MM.1S (cell line): ENCODE measurements around the gene CASP9.

Experiments used
- DNase-seq: peaks from one replicate; pipeline ENCODE4 v3.0.0-alpha.2; 2015
- H2AFZ ChIP-seq: fragments of 300-600 bp; sonication (generic); 2 replicates; pipeline ENCODE4 v1.6.0; 2016; ENCODE audit warnings: antibody characterized with exemption, low read length
- H3F3A ChIP-seq: fragments of 300-600 bp; sonication (generic); 2 replicates; pipeline ENCODE4 v1.6.1; 2016; ENCODE audit warnings: mild to moderate bottlenecking, antibody characterized with exemption, low read length, moderate library complexity, mixed read lengths; ENCODE audit not compliant: insufficient read depth
- H3K27ac ChIP-seq: fragments of 300-600 bp; sonication (generic); 2 replicates; pipeline ENCODE4 v1.5.1; 2016; ENCODE audit warnings: mild to moderate bottlenecking, low read length
- H3K27me3 ChIP-seq: fragments of 300-600 bp; sonication (generic); replicated peaks from 2 replicates; pipeline ENCODE4 v1.6.0; 2016; ENCODE audit warnings: low read length; ENCODE audit not compliant: insufficient read depth
- H3K36me3 ChIP-seq: fragments of 300-600 bp; sonication (generic); replicated peaks from 2 replicates; pipeline ENCODE4 v1.6.1; 2016; ENCODE audit warnings: mild to moderate bottlenecking, low read length, mixed read lengths; ENCODE audit not compliant: insufficient read depth
- H3K4me1 ChIP-seq: fragments of 300-600 bp; sonication (generic); 2 replicates; pipeline ENCODE4 v1.6.1; 2016; ENCODE audit warnings: low read length, mixed read lengths
- H3K4me2 ChIP-seq: fragments of 300-600 bp; sonication (generic); 2 replicates; pipeline ENCODE4 v1.6.0; 2016; ENCODE audit warnings: low read depth, low read length
- H3K4me3 ChIP-seq: fragments of 300-600 bp; sonication (generic); 2 replicates; pipeline ENCODE4 v1.5.1; 2016; ENCODE audit warnings: low read length, mixed read lengths
- H3K79me2 ChIP-seq: fragments of 300-600 bp; sonication (generic); 2 replicates; pipeline ENCODE4 v1.6.1; 2016; ENCODE audit warnings: mixed run types, low read length, mixed read lengths
- H3K9ac ChIP-seq: fragments of 300-600 bp; sonication (generic); 2 replicates; pipeline ENCODE4 v1.6.1; 2016; ENCODE audit warnings: low read length, mixed read lengths
- H3K9me2 ChIP-seq: fragments of 300-600 bp; sonication (generic); replicated peaks from 2 replicates; pipeline ENCODE4 v1.6.1; 2016; ENCODE audit warnings: mild to moderate bottlenecking, low read length, mixed read lengths; ENCODE audit not compliant: insufficient read depth
- H3K9me3 ChIP-seq: fragments of 300-600 bp; sonication (generic); replicated peaks from 2 replicates; pipeline ENCODE4 v1.6.1; 2016; ENCODE audit warnings: mild to moderate bottlenecking, low read length, mixed read lengths; ENCODE audit not compliant: insufficient read depth
- H4K20me1 ChIP-seq: fragments of 300-600 bp; sonication (generic); 2 replicates; pipeline ENCODE4 v1.6.1; 2016; ENCODE audit warnings: mild to moderate bottlenecking, low read length, moderate library complexity, mixed read lengths; ENCODE audit not compliant: insufficient read depth
- EZH2 ChIP-seq: fragments of 300-600 bp; sonication (generic); optimal IDR thresholded peaks from 2 replicates; pipeline ENCODE3; 2017; ENCODE audit warnings: low read depth, mild to moderate bottlenecking, antibody characterized with exemption, low read length, mixed read lengths
- EZH2phosphoT487 ChIP-seq: fragments of 300-600 bp; sonication (generic); IDR thresholded peaks from 2 replicates; pipeline ENCODE4 v1.6.1; 2018; ENCODE audit warnings: antibody characterized with exemption, low read length
- TF ChIP-seq, protein P1 (sequence below): fragments of 300-600 bp; sonication (generic); IDR thresholded peaks from 2 replicates; pipeline ENCODE4 v1.5.1; 2016; ENCODE audit warnings: antibody characterized with exemption, low read length, mixed read lengths

Gene CASP9

GRCh38 chr1:15477646-15478212, 46.3 kb downstream of the CASP9 start:
- no peaks in the 10 kb centered on the region for H3K27me3 ChIP-seq
- H3K9ac ChIP-seq, result no peak overlapping the region
- H3K79me2 ChIP-seq, result no peaks in the 10 kb centered on the region
- DNase-seq, result no peak
- H3K9me3 ChIP-seq, result no peaks in the 10 kb centered on the region
- H2AFZ ChIP-seq, result no peak overlapping the region
- no peaks in the 10 kb centered on the region for H3K9me2 ChIP-seq
- H3K27ac ChIP-seq, result no peak overlapping the region
- no peaks in the 10 kb centered on the region for H3K4me1 ChIP-seq
- no peak overlapping the region for H3K4me3 ChIP-seq
- no peaks in the 10 kb centered on the region for H4K20me1 ChIP-seq
- no peak overlapping the region for H3K4me2 ChIP-seq
- H3F3A ChIP-seq, result no peaks in the 10 kb centered on the region
- no peaks in the 10 kb centered on the region for H3K36me3 ChIP-seq
- TF ChIP-seq EZH2, result no peak
- TF ChIP-seq, protein P1, sequence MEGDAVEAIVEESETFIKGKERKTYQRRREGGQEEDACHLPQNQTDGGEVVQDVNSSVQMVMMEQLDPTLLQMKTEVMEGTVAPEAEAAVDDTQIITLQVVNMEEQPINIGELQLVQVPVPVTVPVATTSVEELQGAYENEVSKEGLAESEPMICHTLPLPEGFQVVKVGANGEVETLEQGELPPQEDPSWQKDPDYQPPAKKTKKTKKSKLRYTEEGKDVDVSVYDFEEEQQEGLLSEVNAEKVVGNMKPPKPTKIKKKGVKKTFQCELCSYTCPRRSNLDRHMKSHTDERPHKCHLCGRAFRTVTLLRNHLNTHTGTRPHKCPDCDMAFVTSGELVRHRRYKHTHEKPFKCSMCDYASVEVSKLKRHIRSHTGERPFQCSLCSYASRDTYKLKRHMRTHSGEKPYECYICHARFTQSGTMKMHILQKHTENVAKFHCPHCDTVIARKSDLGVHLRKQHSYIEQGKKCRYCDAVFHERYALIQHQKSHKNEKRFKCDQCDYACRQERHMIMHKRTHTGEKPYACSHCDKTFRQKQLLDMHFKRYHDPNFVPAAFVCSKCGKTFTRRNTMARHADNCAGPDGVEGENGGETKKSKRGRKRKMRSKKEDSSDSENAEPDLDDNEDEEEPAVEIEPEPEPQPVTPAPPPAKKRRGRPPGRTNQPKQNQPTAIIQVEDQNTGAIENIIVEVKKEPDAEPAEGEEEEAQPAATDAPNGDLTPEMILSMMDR, result no peak
- no peak for TF ChIP-seq EZH2phosphoT487

DNA sequence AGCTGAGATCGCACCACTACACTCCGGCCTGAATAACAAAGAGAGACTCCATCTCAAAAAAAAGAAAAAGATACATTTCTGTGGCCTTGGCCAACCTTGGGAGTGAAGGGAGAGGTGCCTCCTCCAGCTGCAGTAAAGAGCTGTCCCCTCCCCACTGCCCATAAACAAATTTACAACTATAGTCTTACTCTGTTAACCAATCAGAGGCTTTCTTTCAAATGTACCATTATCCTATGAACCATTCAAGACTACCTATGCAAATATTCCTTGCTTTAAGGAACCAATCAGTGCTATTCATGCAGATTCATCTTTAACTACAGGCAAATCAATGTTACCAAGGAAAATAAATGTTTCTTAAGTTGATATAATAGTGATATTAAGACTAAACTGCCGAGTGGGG, 47.1 kb downstream of the CASP9 start:
- no peak overlapping the region for H3K4me3 ChIP-seq
- TF ChIP-seq, protein P1, result no peak
- no peak for TF ChIP-seq EZH2
- no peak overlapping the region for H3K27ac ChIP-seq
- no peak for DNase-seq
- no peaks in the 10 kb centered on the region for H3F3A ChIP-seq
- H3K4me2 ChIP-seq, result no peak overlapping the region
- no peak overlapping the region for H2AFZ ChIP-seq
- no peaks in the 10 kb centered on the region for H4K20me1 ChIP-seq
- H3K27me3 ChIP-seq, result no peaks in the 10 kb centered on the region
- no peaks in the 10 kb centered on the region for H3K9me3 ChIP-seq
- no peaks in the 10 kb centered on the region for H3K36me3 ChIP-seq
- H3K79me2 ChIP-seq, result no peaks in the 10 kb centered on the region
- no peaks in the 10 kb centered on the region for H3K9me2 ChIP-seq
- H3K4me1 ChIP-seq, result no peaks in the 10 kb centered on the region
- no peak overlapping the region for H3K9ac ChIP-seq

DNA sequence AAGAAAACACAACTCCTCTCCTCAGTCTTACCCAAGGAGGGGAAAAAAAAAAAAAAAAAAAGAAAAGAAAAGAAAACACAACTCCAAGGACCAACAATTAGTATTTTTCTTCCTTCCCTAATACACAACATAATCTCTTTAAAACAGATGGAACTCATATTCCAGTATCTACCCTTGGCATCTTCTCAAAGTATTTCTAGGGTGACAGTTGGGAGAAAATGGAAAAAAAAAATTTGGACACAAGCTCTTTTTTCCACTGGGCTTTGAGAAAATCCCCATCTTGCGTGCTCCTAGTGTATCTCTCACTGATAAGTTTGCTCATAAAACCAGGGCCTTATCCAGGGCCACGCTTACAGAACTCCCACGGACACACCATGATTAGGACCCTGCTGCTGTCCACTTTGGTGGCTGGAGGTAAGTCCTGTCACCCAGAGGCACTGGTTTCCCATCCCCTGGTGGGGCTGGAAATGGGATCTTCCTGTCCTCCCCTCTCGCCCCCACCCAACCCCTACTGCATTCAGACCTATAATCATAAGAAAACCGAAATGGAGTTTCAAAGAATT, 48.2 kb downstream of the CASP9 start, which contains the start of gene CELA2B:
CELA2B (plus strand) TSS at position 353 of the 563 bp plus-strand sequence; CDS start at position 375, 22 bp downstream.
- Histone ChIP-seq H3K79me2 (no peaks in the 10 kb centered on the region), H3K9me2 (no peaks in the 10 kb centered on the region), H3K27me3 (no peaks in the 10 kb centered on the region), H2AFZ (no peak within 1 kb of the TSS), H4K20me1 (no peaks in the 10 kb centered on the region), H3K9ac (no peak within 1 kb of the TSS), H3K9me3 (no peaks in the 10 kb centered on the region), H3F3A (no peaks in the 10 kb centered on the region), H3K4me3 (no peak within 1 kb of the TSS), H3K36me3 (no peaks in the 10 kb centered on the region), H3K4me1 (no peaks in the 10 kb centered on the region), H3K4me2 (no peak within 1 kb of the TSS), H3K27ac (no peak within 1 kb of the TSS)
- DNase-seq, result no peak
- TF ChIP-seq EZH2, result no peak
- TF ChIP-seq, protein P1, result no peak
- no peak for TF ChIP-seq EZH2phosphoT487
